ENCODE results near the gene AQP1. TPM values are rescaled to one million over a fixed set of nuclear protein-coding genes. Genes with fewer than 3 reads are reported as not detected.

Gene AQP1
- polyA plus RNA-seq, 1 donor from 2014 or later: 3.2 TPM

DNA sequence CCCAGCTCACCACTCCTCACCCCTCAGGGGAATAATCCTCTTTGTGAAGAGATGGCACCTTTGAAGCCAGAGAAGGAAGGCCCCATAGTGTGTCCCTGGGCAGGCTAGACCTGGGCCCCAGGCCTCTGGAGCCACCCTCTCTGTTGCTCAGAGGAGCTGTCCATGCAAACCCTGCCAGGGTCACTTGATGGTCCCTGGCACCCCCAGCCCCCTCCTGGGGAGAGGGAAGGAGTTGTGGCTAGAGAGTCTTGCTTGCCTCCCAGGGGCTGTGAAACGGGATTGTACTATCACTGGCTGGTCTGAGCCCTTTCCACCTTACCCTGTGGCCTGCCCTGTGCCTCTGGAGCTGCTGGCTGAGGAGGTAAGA lies 57.9 kb downstream of the AQP1 start:
- H3K27me3 ChIP-seq (ENCODE audit: insufficient read depth, low read depth, low read length): no peaks in the 10 kb centered on the region
- no peaks in the 10 kb centered on the region for H3K9me2 ChIP-seq (ENCODE audit: insufficient read depth, low read length)
- H3K4me2 ChIP-seq (ENCODE audit: low read length): no peak overlapping the region
- H3K36me3 ChIP-seq (ENCODE audit: insufficient read depth, low read length): no peaks in the 10 kb centered on the region
- H3K79me2 ChIP-seq (replicated peaks; ENCODE audit: insufficient read depth, low read length): no peaks in the 10 kb centered on the region
- no peaks in the 10 kb centered on the region for H4K20me1 ChIP-seq (ENCODE audit: insufficient read depth)
- no peak overlapping the region for H3K4me3 ChIP-seq (ENCODE audit: low read length)
- no peak overlapping the region for H2AFZ ChIP-seq (ENCODE audit: low read depth, low read length)
- H3K27ac ChIP-seq (ENCODE audit: low read length): no peak overlapping the region
- H3K9ac ChIP-seq (ENCODE audit: low read length): no peak overlapping the region
- no peaks in the 10 kb centered on the region for H3F3A ChIP-seq (ENCODE audit: insufficient read depth, low read length, poor library complexity, severe bottlenecking)
- TF ChIP-seq, protein P1, sequence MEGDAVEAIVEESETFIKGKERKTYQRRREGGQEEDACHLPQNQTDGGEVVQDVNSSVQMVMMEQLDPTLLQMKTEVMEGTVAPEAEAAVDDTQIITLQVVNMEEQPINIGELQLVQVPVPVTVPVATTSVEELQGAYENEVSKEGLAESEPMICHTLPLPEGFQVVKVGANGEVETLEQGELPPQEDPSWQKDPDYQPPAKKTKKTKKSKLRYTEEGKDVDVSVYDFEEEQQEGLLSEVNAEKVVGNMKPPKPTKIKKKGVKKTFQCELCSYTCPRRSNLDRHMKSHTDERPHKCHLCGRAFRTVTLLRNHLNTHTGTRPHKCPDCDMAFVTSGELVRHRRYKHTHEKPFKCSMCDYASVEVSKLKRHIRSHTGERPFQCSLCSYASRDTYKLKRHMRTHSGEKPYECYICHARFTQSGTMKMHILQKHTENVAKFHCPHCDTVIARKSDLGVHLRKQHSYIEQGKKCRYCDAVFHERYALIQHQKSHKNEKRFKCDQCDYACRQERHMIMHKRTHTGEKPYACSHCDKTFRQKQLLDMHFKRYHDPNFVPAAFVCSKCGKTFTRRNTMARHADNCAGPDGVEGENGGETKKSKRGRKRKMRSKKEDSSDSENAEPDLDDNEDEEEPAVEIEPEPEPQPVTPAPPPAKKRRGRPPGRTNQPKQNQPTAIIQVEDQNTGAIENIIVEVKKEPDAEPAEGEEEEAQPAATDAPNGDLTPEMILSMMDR (IDR thresholded peaks at IDR 0.05; ENCODE audit: poor library complexity, severe bottlenecking): no peak
- no peak for TF ChIP-seq TAF1 (IDR thresholded peaks at IDR 0.05; ENCODE audit: low read depth)
- TF ChIP-seq MXI1 (conservative IDR thresholded peaks at IDR 0.05; ENCODE audit: poor library complexity, severe bottlenecking): no peak
- TF ChIP-seq RAD21 (conservative IDR thresholded peaks at IDR 0.05): no peak
- no peak for TF ChIP-seq POLR2AphosphoS5 (IDR thresholded peaks at IDR 0.05)
- TF ChIP-seq, protein P2, sequence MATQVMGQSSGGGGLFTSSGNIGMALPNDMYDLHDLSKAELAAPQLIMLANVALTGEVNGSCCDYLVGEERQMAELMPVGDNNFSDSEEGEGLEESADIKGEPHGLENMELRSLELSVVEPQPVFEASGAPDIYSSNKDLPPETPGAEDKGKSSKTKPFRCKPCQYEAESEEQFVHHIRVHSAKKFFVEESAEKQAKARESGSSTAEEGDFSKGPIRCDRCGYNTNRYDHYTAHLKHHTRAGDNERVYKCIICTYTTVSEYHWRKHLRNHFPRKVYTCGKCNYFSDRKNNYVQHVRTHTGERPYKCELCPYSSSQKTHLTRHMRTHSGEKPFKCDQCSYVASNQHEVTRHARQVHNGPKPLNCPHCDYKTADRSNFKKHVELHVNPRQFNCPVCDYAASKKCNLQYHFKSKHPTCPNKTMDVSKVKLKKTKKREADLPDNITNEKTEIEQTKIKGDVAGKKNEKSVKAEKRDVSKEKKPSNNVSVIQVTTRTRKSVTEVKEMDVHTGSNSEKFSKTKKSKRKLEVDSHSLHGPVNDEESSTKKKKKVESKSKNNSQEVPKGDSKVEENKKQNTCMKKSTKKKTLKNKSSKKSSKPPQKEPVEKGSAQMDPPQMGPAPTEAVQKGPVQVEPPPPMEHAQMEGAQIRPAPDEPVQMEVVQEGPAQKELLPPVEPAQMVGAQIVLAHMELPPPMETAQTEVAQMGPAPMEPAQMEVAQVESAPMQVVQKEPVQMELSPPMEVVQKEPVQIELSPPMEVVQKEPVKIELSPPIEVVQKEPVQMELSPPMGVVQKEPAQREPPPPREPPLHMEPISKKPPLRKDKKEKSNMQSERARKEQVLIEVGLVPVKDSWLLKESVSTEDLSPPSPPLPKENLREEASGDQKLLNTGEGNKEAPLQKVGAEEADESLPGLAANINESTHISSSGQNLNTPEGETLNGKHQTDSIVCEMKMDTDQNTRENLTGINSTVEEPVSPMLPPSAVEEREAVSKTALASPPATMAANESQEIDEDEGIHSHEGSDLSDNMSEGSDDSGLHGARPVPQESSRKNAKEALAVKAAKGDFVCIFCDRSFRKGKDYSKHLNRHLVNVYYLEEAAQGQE (IDR thresholded peaks at IDR 0.05; ENCODE audit: borderline replicate concordance): no peak
- TF ChIP-seq EZH2 (IDR thresholded peaks at IDR 0.05; ENCODE audit: borderline replicate concordance, insufficient read depth, low read length, poor library complexity, severe bottlenecking): no peak
- TF ChIP-seq SMC3 (conservative IDR thresholded peaks at IDR 0.05; ENCODE audit: poor library complexity): no peak
- TF ChIP-seq EP300 (conservative IDR thresholded peaks at IDR 0.05; ENCODE audit: poor library complexity, severe bottlenecking): no peak
- H3K9me3 ChIP-seq (ENCODE audit: low read length): no peaks in the 10 kb centered on the region

DNA sequence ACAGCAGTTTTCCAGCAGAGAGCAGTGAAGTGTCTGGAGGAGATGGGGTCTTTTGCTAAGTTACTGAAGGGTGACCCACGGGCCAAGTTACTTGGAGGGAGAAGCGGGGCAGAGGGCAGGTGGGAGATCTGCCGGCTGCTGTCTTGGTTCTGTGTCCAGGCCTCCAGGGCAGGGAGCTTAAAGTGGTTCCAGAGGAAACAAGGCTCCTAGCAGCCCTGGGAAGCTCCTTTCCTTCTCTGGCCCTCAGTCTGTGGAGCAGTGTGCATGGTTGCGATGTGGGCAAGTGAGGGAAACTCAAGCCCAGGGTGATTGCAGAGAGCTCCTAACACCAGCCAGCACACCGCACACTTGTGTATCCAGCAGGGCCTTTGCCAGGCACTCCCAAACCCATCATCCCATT lies 58.4 kb downstream of the AQP1 start:
- H3K4me2 ChIP-seq (ENCODE audit: low read length): no peak overlapping the region
- no peaks in the 10 kb centered on the region for H3K36me3 ChIP-seq (ENCODE audit: insufficient read depth, low read length)
- no peaks in the 10 kb centered on the region for H3K9me3 ChIP-seq (ENCODE audit: low read length)
- H3K9me2 ChIP-seq (ENCODE audit: insufficient read depth, low read length): no peaks in the 10 kb centered on the region
- no peaks in the 10 kb centered on the region for H3F3A ChIP-seq (ENCODE audit: insufficient read depth, low read length, poor library complexity, severe bottlenecking)
- H3K79me2 ChIP-seq (replicated peaks; ENCODE audit: insufficient read depth, low read length): no peaks in the 10 kb centered on the region
- H3K9ac ChIP-seq (ENCODE audit: low read length): no peak overlapping the region
- H4K20me1 ChIP-seq (ENCODE audit: insufficient read depth): no peaks in the 10 kb centered on the region
- no peak overlapping the region for H3K27ac ChIP-seq (ENCODE audit: low read length)
- H3K27me3 ChIP-seq (ENCODE audit: insufficient read depth, low read depth, low read length): no peaks in the 10 kb centered on the region
- H3K4me3 ChIP-seq (ENCODE audit: low read length): no peak overlapping the region
- no peak for TF ChIP-seq SMC3 (conservative IDR thresholded peaks at IDR 0.05; ENCODE audit: poor library complexity)
- TF ChIP-seq, protein P1 (IDR thresholded peaks at IDR 0.05; ENCODE audit: poor library complexity, severe bottlenecking): no peak
- TF ChIP-seq, protein P2 (IDR thresholded peaks at IDR 0.05; ENCODE audit: borderline replicate concordance): no peak
- no peak for TF ChIP-seq EZH2 (IDR thresholded peaks at IDR 0.05; ENCODE audit: borderline replicate concordance, insufficient read depth, low read length, poor library complexity, severe bottlenecking)
- no peak for TF ChIP-seq POLR2AphosphoS5 (IDR thresholded peaks at IDR 0.05)
- no peak for TF ChIP-seq EP300 (conservative IDR thresholded peaks at IDR 0.05; ENCODE audit: poor library complexity, severe bottlenecking)
- no peak for TF ChIP-seq RAD21 (conservative IDR thresholded peaks at IDR 0.05)
- no peak for TF ChIP-seq MXI1 (conservative IDR thresholded peaks at IDR 0.05; ENCODE audit: poor library complexity, severe bottlenecking)
- no peak for TF ChIP-seq TAF1 (IDR thresholded peaks at IDR 0.05; ENCODE audit: low read depth)
- H2AFZ ChIP-seq (ENCODE audit: low read depth, low read length): no peak overlapping the region
